GM12878 (cell line): ENCODE results near the gene ITGA8. TPM values are rescaled to one million over a fixed set of nuclear protein-coding genes. Genes with fewer than 3 reads are reported as not detected.

ENCODE experiments used
- ATAC-seq: fragments of 200-7000 bp; cut with Tn5 transposase; 3 replicates; pipeline ENCODE4 v1.9.1; 2020; ENCODE audit warnings: mild to moderate bottlenecking, moderate library complexity
- BruUV-seq: library from RNA; stranded (reverse); fragments of 400-500 nt; replicated peaks from 2 replicates; lab custom pipeline; 2021; lab: Mats Ljungman, UMichigan
- CTCF ChIA-PET: fragments of 300-600 bp; sonication (Branson Sonifier 250); formaldehyde crosslinking; extraction: SDS; loops from one replicate; lab custom pipeline; 2021; ENCODE audit warnings: inconsistent platforms; lab: Yijun Ruan, JAX
- POLR2A ChIA-PET: fragments of 350-600 bp; formaldehyde crosslinking; extraction: SDS; loops from one replicate; lab custom pipeline; 2021; ENCODE audit warnings: inconsistent platforms; lab: Charles Lee
- RAD21 ChIA-PET: fragments of 300-600 bp; sonication (Branson Sonifier 250); formaldehyde crosslinking; loops from one replicate; lab custom pipeline; 2023; ENCODE audit warnings: antibody characterized with exemption; ENCODE audit not compliant: unreplicated experiment; lab: Charles Lee
- SMC1A ChIA-PET: fragments of 300-600 bp; sonication (Branson Sonifier 250); formaldehyde crosslinking; loops from one replicate; lab custom pipeline; 2023; ENCODE audit not compliant: unreplicated experiment, uncharacterized antibody; lab: Charles Lee
- DNase-seq: peaks from one replicate; pipeline ENCODE4 v3.0.0-alpha.2; 2011; ENCODE audit warnings: low read depth, low spot score
- FAIRE-seq: peaks from 3 replicates; lab custom pipeline; 2011; peaks lifted over from hg19 to GRCh38; lab: Jason Lieb, UNC
- H2AFZ ChIP-seq: 2 replicates; pipeline ENCODE4 v1.6.0; 2011; ENCODE audit warnings: low read depth, low read length, control low read depth; ENCODE audit not compliant: control insufficient read depth
- H3K27ac ChIP-seq: 2 replicates; pipeline ENCODE4 v1.5.1; 2011; ENCODE audit warnings: control low read depth; ENCODE audit not compliant: control insufficient read depth, insufficient read depth
- H3K27me3 ChIP-seq, 2 experiments: replicated peaks in 1 of 2; 2 replicates each; pipeline versions ENCODE4 v1.6.0 to v1.6.1; 2011; ENCODE audit warnings: low read length in 1 of 2; ENCODE audit not compliant: control insufficient read depth in 2 of 2, insufficient read depth in 2 of 2
- H3K36me3 ChIP-seq, 2 experiments: 2 replicates each; pipeline ENCODE4 v1.5.1; 2011; ENCODE audit warnings: low read length in 1 of 2; ENCODE audit not compliant: control insufficient read depth in 2 of 2, insufficient read depth in 2 of 2
- H3K4me1 ChIP-seq: 2 replicates; pipeline ENCODE4 v1.6.1; 2011; ENCODE audit warnings: mild to moderate bottlenecking, low read length, moderate library complexity, mixed read lengths; ENCODE audit not compliant: control insufficient read depth, insufficient read depth
- H3K4me2 ChIP-seq: 2 replicates; pipeline ENCODE4 v1.6.0; 2011; ENCODE audit warnings: control low read depth; ENCODE audit not compliant: control insufficient read depth, insufficient read depth
- H3K4me3 ChIP-seq: fragments of 200-600 bp; sonication (generic); 2 replicates; pipeline ENCODE4 v1.5.1; 2016
- H3K79me2 ChIP-seq: 2 replicates; pipeline ENCODE4 v1.6.0; 2011; ENCODE audit warnings: low read length; ENCODE audit not compliant: control insufficient read depth, insufficient read depth
- H3K9ac ChIP-seq: 2 replicates; pipeline ENCODE4 v1.8.0; 2011; ENCODE audit warnings: low read length, control low read depth, mixed read lengths; ENCODE audit not compliant: control insufficient read depth, insufficient read depth
- H3K9me3 ChIP-seq: replicated peaks from 3 replicates; pipeline ENCODE4 v1.5.1; 2011; ENCODE audit warnings: mild to moderate bottlenecking, low read length; ENCODE audit not compliant: control insufficient read depth, insufficient read depth
- H4K20me1 ChIP-seq: 2 replicates; pipeline ENCODE4 v1.6.0; 2011; ENCODE audit not compliant: control insufficient read depth, insufficient read depth
- ESRRA ChIP-seq: IDR thresholded peaks from 2 replicates; pipeline ENCODE4 v1.6.1; 2012; ENCODE audit warnings: mild to moderate bottlenecking, low read length, improper control_type of control experiment
- POU2F2 ChIP-seq: IDR thresholded peaks from 3 replicates; pipeline ENCODE4 v1.6.1; 2011; ENCODE audit warnings: low read depth, mild to moderate bottlenecking, low read length, borderline replicate concordance
- RB1 ChIP-seq: fragments of 450-650 bp; formaldehyde crosslinking; IDR thresholded peaks from 2 replicates; pipeline ENCODE4 v1.6.1; 2017; ENCODE audit warnings: mild to moderate bottlenecking, borderline replicate concordance
- SMARCA5 ChIP-seq: fragments of 450-650 bp; IDR thresholded peaks from 2 replicates; pipeline ENCODE4 v1.6.1; 2017; ENCODE audit warnings: mild to moderate bottlenecking
- ZNF622 ChIP-seq: fragments of 450-650 bp; IDR thresholded peaks from 2 replicates; pipeline ENCODE4 v1.6.1; 2017; ENCODE audit warnings: mild to moderate bottlenecking, inconsistent platforms
- WGBS: methylation state at CpG from one replicate; pipeline ENCODE4 v1.1.6; 2016; ENCODE audit warnings: low lambda C conversion rate; ENCODE audit not compliant: insufficient replicate concordance, insufficient coverage; ENCODE audit errors: missing lambda C conversion rate; 5-methylcytosine and 5-hydroxymethylcytosine counted together
- in situ Hi-C: fragments of 300-500 bp; cut with MboI; formaldehyde crosslinking; loops from 9 replicates; pipeline ENCODE4 v1.14.3; 2018; ENCODE audit warnings: mixed read lengths
- intact Hi-C: fragments of 100-400 bp; cut with micrococcal nuclease; formaldehyde crosslinking; loops from one replicate; pipeline ENCODE4 v1.14.2; 2022; ENCODE audit not compliant: unreplicated experiment
- polyA plus RNA-seq, 11 experiments: library from polyadenylated mRNA; depleted of rRNA in 4 of 11; unstranded in 6 of 11; stranded (reverse) in 5 of 11; fragments of >200 nt; fragmentation: Nextera tagmentation in 4 of 11; fragmentation: Illumina TruSeq in 1 of 11; extraction: Ambion mirVana in 4 of 11; extraction: Trizol in 1 of 11; gene quantifications; 1 replicate in 1 of 11; 2 replicates in 10 of 11; pipeline versions ENCODE4 v1.2.1 to v1.2.3, GENCODE V29; 2011 to 2016; ENCODE audit warnings: inconsistent platforms in 2 of 11, missing spikeins in 2 of 11, low read depth in 1 of 11
- total RNA-seq, 4 experiments: library from RNA; depleted of rRNA in 3 of 4; stranded (reverse); fragments of >200 nt in 3 of 4; fragmentation: Illumina TruSeq in 1 of 4; extraction: Trizol in 1 of 4; gene quantifications; 2 replicates each; pipeline versions ENCODE4 v1.2.1 to v1.2.3, GENCODE V29; 2013 to 2021
- TF ChIP-seq, protein P1 (sequence below): IDR thresholded peaks from 2 replicates; pipeline ENCODE4 v1.6.1; 2012; ENCODE audit warnings: improper control_type of control experiment, low read depth, low read length; ENCODE audit not compliant: insufficient replicate concordance
- TF ChIP-seq, protein P2 (sequence below): IDR thresholded peaks from 2 replicates; pipeline ENCODE4 v1.6.1; 2012; ENCODE audit warnings: low read depth, low read length, improper control_type of control experiment
- TF ChIP-seq, protein P3 (sequence below): IDR thresholded peaks from 2 replicates; pipeline ENCODE4 v1.6.1; 2011; ENCODE audit warnings: low read depth, mild to moderate bottlenecking, low read length, moderate library complexity, borderline replicate concordance; ENCODE audit errors: extremely low read depth

Gene ITGA8
- total and polyA plus RNA-seq, 10 of the 15 experiments (the other 5 are each of a cell fraction or from before 2014, with no cell fraction given), result 0.03 TPM; not detected in 9

DNA sequence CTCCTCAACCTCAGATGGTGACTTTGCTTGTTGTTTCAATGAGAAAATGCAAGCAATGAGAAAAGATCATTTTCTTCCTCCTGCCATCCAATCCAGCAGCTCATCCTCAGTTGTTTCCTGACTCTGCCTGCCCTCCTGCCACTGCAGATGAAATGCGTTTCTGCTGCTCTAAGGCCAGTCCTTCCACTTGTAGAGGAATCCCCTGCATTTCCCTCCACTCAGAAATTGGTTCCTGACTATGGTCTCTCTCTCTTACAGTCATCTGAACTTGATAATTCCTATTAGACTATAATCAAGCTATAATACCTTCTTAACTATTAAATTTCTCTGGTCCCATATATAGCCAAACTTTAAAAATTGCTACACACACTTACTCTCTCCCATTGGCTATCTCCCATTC lies 14.4 kb downstream of the ITGA8 start:
- no peak for TF ChIP-seq RB1
- TF ChIP-seq, protein P1, sequence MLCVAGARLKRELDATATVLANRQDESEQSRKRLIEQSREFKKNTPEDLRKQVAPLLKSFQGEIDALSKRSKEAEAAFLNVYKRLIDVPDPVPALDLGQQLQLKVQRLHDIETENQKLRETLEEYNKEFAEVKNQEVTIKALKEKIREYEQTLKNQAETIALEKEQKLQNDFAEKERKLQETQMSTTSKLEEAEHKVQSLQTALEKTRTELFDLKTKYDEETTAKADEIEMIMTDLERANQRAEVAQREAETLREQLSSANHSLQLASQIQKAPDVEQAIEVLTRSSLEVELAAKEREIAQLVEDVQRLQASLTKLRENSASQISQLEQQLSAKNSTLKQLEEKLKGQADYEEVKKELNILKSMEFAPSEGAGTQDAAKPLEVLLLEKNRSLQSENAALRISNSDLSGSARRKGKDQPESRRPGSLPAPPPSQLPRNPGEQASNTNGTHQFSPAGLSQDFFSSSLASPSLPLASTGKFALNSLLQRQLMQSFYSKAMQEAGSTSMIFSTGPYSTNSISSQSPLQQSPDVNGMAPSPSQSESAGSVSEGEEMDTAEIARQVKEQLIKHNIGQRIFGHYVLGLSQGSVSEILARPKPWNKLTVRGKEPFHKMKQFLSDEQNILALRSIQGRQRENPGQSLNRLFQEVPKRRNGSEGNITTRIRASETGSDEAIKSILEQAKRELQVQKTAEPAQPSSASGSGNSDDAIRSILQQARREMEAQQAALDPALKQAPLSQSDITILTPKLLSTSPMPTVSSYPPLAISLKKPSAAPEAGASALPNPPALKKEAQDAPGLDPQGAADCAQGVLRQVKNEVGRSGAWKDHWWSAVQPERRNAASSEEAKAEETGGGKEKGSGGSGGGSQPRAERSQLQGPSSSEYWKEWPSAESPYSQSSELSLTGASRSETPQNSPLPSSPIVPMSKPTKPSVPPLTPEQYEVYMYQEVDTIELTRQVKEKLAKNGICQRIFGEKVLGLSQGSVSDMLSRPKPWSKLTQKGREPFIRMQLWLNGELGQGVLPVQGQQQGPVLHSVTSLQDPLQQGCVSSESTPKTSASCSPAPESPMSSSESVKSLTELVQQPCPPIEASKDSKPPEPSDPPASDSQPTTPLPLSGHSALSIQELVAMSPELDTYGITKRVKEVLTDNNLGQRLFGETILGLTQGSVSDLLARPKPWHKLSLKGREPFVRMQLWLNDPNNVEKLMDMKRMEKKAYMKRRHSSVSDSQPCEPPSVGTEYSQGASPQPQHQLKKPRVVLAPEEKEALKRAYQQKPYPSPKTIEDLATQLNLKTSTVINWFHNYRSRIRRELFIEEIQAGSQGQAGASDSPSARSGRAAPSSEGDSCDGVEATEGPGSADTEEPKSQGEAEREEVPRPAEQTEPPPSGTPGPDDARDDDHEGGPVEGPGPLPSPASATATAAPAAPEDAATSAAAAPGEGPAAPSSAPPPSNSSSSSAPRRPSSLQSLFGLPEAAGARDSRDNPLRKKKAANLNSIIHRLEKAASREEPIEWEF, result no peak
- TF ChIP-seq ESRRA, result no peak
- no peak for TF ChIP-seq POU2F2
- TF ChIP-seq, protein P2, sequence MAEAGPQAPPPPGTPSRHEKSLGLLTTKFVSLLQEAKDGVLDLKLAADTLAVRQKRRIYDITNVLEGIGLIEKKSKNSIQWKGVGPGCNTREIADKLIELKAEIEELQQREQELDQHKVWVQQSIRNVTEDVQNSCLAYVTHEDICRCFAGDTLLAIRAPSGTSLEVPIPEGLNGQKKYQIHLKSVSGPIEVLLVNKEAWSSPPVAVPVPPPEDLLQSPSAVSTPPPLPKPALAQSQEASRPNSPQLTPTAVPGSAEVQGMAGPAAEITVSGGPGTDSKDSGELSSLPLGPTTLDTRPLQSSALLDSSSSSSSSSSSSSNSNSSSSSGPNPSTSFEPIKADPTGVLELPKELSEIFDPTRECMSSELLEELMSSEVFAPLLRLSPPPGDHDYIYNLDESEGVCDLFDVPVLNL, result no peak
- TF ChIP-seq SMARCA5, result no peak
- no peak for TF ChIP-seq ZNF622
- TF ChIP-seq, protein P3, sequence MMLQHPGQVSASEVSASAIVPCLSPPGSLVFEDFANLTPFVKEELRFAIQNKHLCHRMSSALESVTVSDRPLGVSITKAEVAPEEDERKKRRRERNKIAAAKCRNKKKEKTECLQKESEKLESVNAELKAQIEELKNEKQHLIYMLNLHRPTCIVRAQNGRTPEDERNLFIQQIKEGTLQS, result no peak
- Histone ChIP-seq H3K79me2 (no peaks in the 10 kb centered on the region), H3K4me2 (no peak overlapping the region), H3K4me3 (no peak overlapping the region), H3K4me1 (no peaks in the 10 kb centered on the region), H3K9ac (no peak overlapping the region), H3K27ac (no peak overlapping the region), H4K20me1 (no peaks in the 10 kb centered on the region), H3K9me3 (no peaks in the 10 kb centered on the region), H3K36me3 (no peaks in the 10 kb centered on the region), H3K27me3 (no peaks in the 10 kb centered on the region), H2AFZ (no peak overlapping the region)
- ChIA-PET SMC1A (no interaction called here), CTCF (no interaction called here), RAD21 (no interaction called here), POLR2A (no interaction called here)
- no TSS peak for BruUV-seq
- in situ Hi-C loops (no loop called here), intact Hi-C loops (no loop called here)
- FAIRE-seq (no peak), DNase-seq (no peak), ATAC-seq (no peak)
- WGBS, result 0% methylated on average over 1 of the region's 1 CpG
